HCT116 (cell line): ENCODE measurements around the gene TMEM123. TPM values are rescaled to one million over a fixed set of nuclear protein-coding genes. Genes with fewer than 3 reads are reported as not detected.

Experiments
- ATAC-seq: fragments of 200-7000 bp; cut with Tn5 transposase; 2 replicates; pipeline ENCODE4 v1.9.1; 2020; ENCODE audit warnings: mild to moderate bottlenecking, moderate library complexity
- BruUV-seq: library from RNA; stranded (reverse); fragments of 400-500 nt; replicated peaks from 2 replicates; lab custom pipeline; 2021; lab: Mats Ljungman, UMichigan
- CTCF ChIA-PET: fragments of 300-600 bp; sonication (Branson Sonifier 250); formaldehyde crosslinking; loops from one replicate; lab custom pipeline; 2021; ENCODE audit warnings: antibody characterized with exemption; lab: Charles Lee
- POLR2A ChIA-PET: fragments of 300-600, 350-600 bp; sonication (Branson Sonifier 250); formaldehyde crosslinking; loops from one replicate; lab custom pipeline; 2021; ENCODE audit warnings: antibody characterized with exemption; lab: Charles Lee
- RAD21 ChIA-PET, 2 experiments: fragments of 300-600 bp; sonication (Branson Sonifier 250); formaldehyde crosslinking; loops; one replicate each; lab custom pipeline; 2023; ENCODE audit warnings: low total read pairs in 2 of 2; ENCODE audit not compliant: uncharacterized antibody in 2 of 2, unreplicated experiment in 2 of 2, low non-redundant PET in 1 of 2; lab: Charles Lee
- DNase-seq: peaks from one replicate; pipeline ENCODE4 v3.0.0-alpha.2; 2010; ENCODE audit warnings: low read depth, low spot score
- H2AFZ ChIP-seq: fragments of 200-600 bp; shearing (Covaris generic), sonication (generic); 2 replicates; pipeline ENCODE4 v1.6.1; 2017; ENCODE audit warnings: low read depth, mixed run types, mixed read lengths, antibody characterized with exemption, low read length; ENCODE audit not compliant: poor library complexity, severe bottlenecking
- H3K27ac ChIP-seq: 2 replicates; pipeline ENCODE4 v1.5.1; 2012; ENCODE audit warnings: low read depth, low read length
- H3K27me3 ChIP-seq: fragments of 200-600 bp; sonication (generic); 2 replicates; pipeline ENCODE4 v1.6.1; 2016; ENCODE audit warnings: mixed run types, low read length, mixed read lengths; ENCODE audit not compliant: insufficient read depth
- H3K36me3 ChIP-seq, 2 experiments: fragments of 200-500 bp in 1 of 2; fragments of 200-600 bp in 1 of 2; sonication (Bioruptor generic) in 1 of 2; sonication (generic) in 1 of 2; 2 replicates each; pipeline versions ENCODE4 v1.5.1 to v1.6.1; 2014 to 2016; ENCODE audit warnings: low read length in 2 of 2, inconsistent platforms in 1 of 2, mixed read lengths in 1 of 2, mixed run types in 1 of 2; ENCODE audit not compliant: insufficient read depth in 2 of 2, control insufficient read depth in 1 of 2
- H3K4me1 ChIP-seq, 2 experiments: fragments of 200-600 bp in 1 of 2; sonication (generic) in 1 of 2; 2 replicates each; pipeline versions ENCODE4 v1.5.1 to v1.6.1; 2012 to 2017; ENCODE audit warnings: low read length in 2 of 2, inconsistent platforms in 1 of 2, mild to moderate bottlenecking in 1 of 2, mixed read lengths in 1 of 2, mixed run types in 1 of 2, moderate library complexity in 1 of 2; ENCODE audit not compliant: insufficient read depth in 2 of 2, control insufficient read depth in 1 of 2
- H3K4me2 ChIP-seq: fragments of 200-600 bp; sonication (generic); 2 replicates; pipeline ENCODE4 v1.6.1; 2017; ENCODE audit warnings: mixed run types, low read length, mixed read lengths
- H3K4me3 ChIP-seq, 2 experiments: fragments of 200-600 bp in 1 of 2; sonication (generic) in 1 of 2; replicated peaks in 1 of 2; 2 replicates each; pipeline ENCODE4 v1.5.1; 2011 to 2016; ENCODE audit warnings: low read length in 2 of 2, control low read depth in 1 of 2, low read depth in 1 of 2, mild to moderate bottlenecking in 1 of 2, mixed read lengths in 1 of 2, mixed run types in 1 of 2
- H3K79me2 ChIP-seq: fragments of 200-600 bp; sonication (generic); 2 replicates; pipeline ENCODE4 v1.6.1; 2017; ENCODE audit warnings: mild to moderate bottlenecking, mixed run types, low read length, moderate library complexity, mixed read lengths; ENCODE audit not compliant: insufficient read depth
- H3K9ac ChIP-seq: fragments of 200-600 bp; sonication (generic); 2 replicates; pipeline ENCODE4 v1.6.1; 2016; ENCODE audit warnings: low read length, mixed read lengths
- H3K9me2 ChIP-seq: fragments of 200-600 bp; sonication (generic), shearing (Covaris generic); 2 replicates; pipeline ENCODE4 v1.6.1; 2017; ENCODE audit warnings: mixed run types, mild to moderate bottlenecking, moderate library complexity; ENCODE audit not compliant: insufficient read depth
- H3K9me3 ChIP-seq, 2 experiments: fragments of 200-500 bp in 1 of 2; fragments of 200-600 bp in 1 of 2; sonication (Bioruptor generic) in 1 of 2; sonication (generic) in 1 of 2; 2 replicates each; pipeline ENCODE4 v1.6.1; 2014 to 2017; ENCODE audit warnings: low read length in 2 of 2, mixed read lengths in 2 of 2, inconsistent platforms in 1 of 2, low read depth in 1 of 2, mild to moderate bottlenecking in 1 of 2, mixed run types in 1 of 2, moderate library complexity in 1 of 2; ENCODE audit not compliant: control insufficient read depth in 1 of 2, insufficient read depth in 1 of 2
- H4K20me1 ChIP-seq: fragments of 200-600 bp; sonication (generic), shearing (Covaris generic); 2 replicates; pipeline ENCODE4 v1.6.1; 2017; ENCODE audit warnings: mixed run types, mild to moderate bottlenecking, moderate library complexity; ENCODE audit not compliant: insufficient read depth
- CBX3 ChIP-seq: IDR thresholded peaks from 2 replicates; pipeline ENCODE4 v1.6.1; 2012; ENCODE audit warnings: low read depth
- CEBPB ChIP-seq: IDR thresholded peaks from 2 replicates; pipeline ENCODE4 v1.6.1; 2012; ENCODE audit warnings: low read depth
- ELF1 ChIP-seq: IDR thresholded peaks from 2 replicates; pipeline ENCODE4 v1.6.1; 2012; ENCODE audit warnings: low read depth, borderline replicate concordance
- EZH2 ChIP-seq: fragments of 200-600 bp; sonication (generic); IDR thresholded peaks from 2 replicates; pipeline ENCODE4 v1.6.1; 2017; ENCODE audit warnings: antibody characterized with exemption, mixed run types
- EZH2phosphoT487 ChIP-seq: fragments of 200-600 bp; IDR thresholded peaks from 2 replicates; pipeline ENCODE4 v1.6.1; 2018; ENCODE audit warnings: antibody characterized with exemption, borderline replicate concordance
- POLR2A ChIP-seq: IDR thresholded peaks from 2 replicates; pipeline ENCODE4 v1.7.0; 2011; ENCODE audit warnings: borderline replicate concordance; ENCODE audit not compliant: insufficient read depth, insufficient read length; ENCODE audit errors: extremely low read depth
- RAD21 ChIP-seq: IDR thresholded peaks from 2 replicates; pipeline ENCODE4 v1.6.1; 2012; ENCODE audit warnings: low read depth, mild to moderate bottlenecking
- SP1 ChIP-seq: IDR thresholded peaks from 2 replicates; pipeline ENCODE4 v1.6.1; 2012; ENCODE audit warnings: low read depth
- SRF ChIP-seq: IDR thresholded peaks from 2 replicates; pipeline ENCODE4 v1.6.1; 2012; ENCODE audit warnings: low read depth
- YY1 ChIP-seq: IDR thresholded peaks from 2 replicates; pipeline ENCODE4 v1.6.1; 2011; ENCODE audit warnings: low read length, low read depth, moderate library complexity, mild to moderate bottlenecking; ENCODE audit not compliant: insufficient replicate concordance; ENCODE audit errors: extremely low read depth
- intact Hi-C: fragments of 100-400 bp; cut with micrococcal nuclease; formaldehyde crosslinking; loops from 2 replicates; pipeline ENCODE4 v1.10.0; 2022
- total RNA-seq: library from RNA; stranded (reverse); gene quantifications from one replicate; pipeline ENCODE4 v1.2.1, GENCODE V29; 2021; ENCODE audit not compliant: unreplicated experiment
- TF ChIP-seq, protein P1 (sequence below), 3 experiments: fragments of 200-600 bp in 1 of 3; sonication (generic) in 1 of 3; IDR thresholded peaks in 2 of 3; conservative IDR thresholded peaks in 1 of 3; 2 replicates each; pipeline ENCODE4 v1.5.1; 2012 to 2017; ENCODE audit warnings: low read depth in 2 of 3, low read length in 2 of 3, antibody characterized with exemption in 1 of 3, borderline replicate concordance in 1 of 3, control low read depth in 1 of 3, mild to moderate bottlenecking in 1 of 3, mixed read lengths in 1 of 3, mixed run types in 1 of 3, moderate library complexity in 1 of 3; ENCODE audit not compliant: insufficient read depth in 1 of 3
- TF ChIP-seq, protein P2 (sequence below): IDR thresholded peaks from 2 replicates; pipeline ENCODE4 v1.6.1; 2012
- TF ChIP-seq, protein P3 (sequence below): IDR thresholded peaks from 2 replicates; pipeline ENCODE4 v1.6.1; 2011; ENCODE audit warnings: mild to moderate bottlenecking, low read length, moderate library complexity; ENCODE audit not compliant: insufficient replicate concordance; ENCODE audit errors: extremely low read depth

Gene TMEM123
- total RNA-seq, 1 experiment from 2014 or later, result 217 TPM

DNA sequence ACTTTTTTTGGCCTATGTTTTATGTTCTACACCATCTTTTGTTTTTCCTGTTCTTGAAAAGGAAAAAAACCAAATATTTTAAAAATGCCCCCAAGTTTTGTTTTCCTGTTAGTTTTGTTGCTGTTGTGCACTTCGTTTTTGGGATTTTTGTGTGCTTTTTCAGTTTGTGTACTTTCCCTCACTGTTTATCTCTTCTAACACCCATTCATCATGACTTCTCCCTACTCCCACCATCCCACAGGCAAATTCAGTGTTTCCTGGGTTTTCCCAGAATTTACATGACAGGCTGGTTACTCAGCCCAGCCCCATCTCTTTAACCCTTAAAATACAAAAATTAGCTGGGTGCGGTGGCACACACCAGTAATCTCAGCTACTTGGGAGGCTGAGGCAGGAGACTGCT, 15.6 kb downstream of the TMEM123 start:
- H3K4me3 ChIP-seq, result no peak overlapping the region
- no peak overlapping the region for H3K27ac ChIP-seq
- H3K9ac ChIP-seq, result no peak overlapping the region
- POLR2A ChIA-PET, result no interaction called here
- TF ChIP-seq YY1, result no peak
- TF ChIP-seq RAD21, result no peak
- no peak for TF ChIP-seq EZH2
- TF ChIP-seq, protein P1, sequence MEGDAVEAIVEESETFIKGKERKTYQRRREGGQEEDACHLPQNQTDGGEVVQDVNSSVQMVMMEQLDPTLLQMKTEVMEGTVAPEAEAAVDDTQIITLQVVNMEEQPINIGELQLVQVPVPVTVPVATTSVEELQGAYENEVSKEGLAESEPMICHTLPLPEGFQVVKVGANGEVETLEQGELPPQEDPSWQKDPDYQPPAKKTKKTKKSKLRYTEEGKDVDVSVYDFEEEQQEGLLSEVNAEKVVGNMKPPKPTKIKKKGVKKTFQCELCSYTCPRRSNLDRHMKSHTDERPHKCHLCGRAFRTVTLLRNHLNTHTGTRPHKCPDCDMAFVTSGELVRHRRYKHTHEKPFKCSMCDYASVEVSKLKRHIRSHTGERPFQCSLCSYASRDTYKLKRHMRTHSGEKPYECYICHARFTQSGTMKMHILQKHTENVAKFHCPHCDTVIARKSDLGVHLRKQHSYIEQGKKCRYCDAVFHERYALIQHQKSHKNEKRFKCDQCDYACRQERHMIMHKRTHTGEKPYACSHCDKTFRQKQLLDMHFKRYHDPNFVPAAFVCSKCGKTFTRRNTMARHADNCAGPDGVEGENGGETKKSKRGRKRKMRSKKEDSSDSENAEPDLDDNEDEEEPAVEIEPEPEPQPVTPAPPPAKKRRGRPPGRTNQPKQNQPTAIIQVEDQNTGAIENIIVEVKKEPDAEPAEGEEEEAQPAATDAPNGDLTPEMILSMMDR (IDR thresholded peaks at IDR 0.05 in 2 of 3, conservative IDR thresholded peaks at IDR 0.05 in 1 of 3; ENCODE audit: borderline replicate concordance in 1 of 3, insufficient read depth in 1 of 3, low read depth in 2 of 3, low read length in 2 of 3), result no peak
- TF ChIP-seq CBX3, result no peak
- TF ChIP-seq, protein P2, sequence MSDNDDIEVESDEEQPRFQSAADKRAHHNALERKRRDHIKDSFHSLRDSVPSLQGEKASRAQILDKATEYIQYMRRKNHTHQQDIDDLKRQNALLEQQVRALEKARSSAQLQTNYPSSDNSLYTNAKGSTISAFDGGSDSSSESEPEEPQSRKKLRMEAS, result no peak
- no peak for TF ChIP-seq SP1
- TF ChIP-seq, protein P3, sequence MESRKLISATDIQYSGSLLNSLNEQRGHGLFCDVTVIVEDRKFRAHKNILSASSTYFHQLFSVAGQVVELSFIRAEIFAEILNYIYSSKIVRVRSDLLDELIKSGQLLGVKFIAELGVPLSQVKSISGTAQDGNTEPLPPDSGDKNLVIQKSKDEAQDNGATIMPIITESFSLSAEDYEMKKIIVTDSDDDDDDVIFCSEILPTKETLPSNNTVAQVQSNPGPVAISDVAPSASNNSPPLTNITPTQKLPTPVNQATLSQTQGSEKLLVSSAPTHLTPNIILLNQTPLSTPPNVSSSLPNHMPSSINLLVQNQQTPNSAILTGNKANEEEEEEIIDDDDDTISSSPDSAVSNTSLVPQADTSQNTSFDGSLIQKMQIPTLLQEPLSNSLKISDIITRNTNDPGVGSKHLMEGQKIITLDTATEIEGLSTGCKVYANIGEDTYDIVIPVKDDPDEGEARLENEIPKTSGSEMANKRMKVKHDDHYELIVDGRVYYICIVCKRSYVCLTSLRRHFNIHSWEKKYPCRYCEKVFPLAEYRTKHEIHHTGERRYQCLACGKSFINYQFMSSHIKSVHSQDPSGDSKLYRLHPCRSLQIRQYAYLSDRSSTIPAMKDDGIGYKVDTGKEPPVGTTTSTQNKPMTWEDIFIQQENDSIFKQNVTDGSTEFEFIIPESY, result no peak
- no peak for TF ChIP-seq SRF
- TF ChIP-seq CEBPB, result no peak
- no peak for TF ChIP-seq EZH2phosphoT487
- TF ChIP-seq POLR2A, result no peak
- TF ChIP-seq ELF1, result no peak
- H4K20me1 ChIP-seq, result no peaks in the 10 kb centered on the region
- intact Hi-C loops, result no loop called here
- peaks cover 3 to 4% of the 10 kb centered on the region in 2 experiments; a peak in 1 of 4 replicates for H3K9me3 ChIP-seq
- no peak overlapping the region for H3K4me2 ChIP-seq
- no peak overlapping the region for H2AFZ ChIP-seq
- H3K36me3 ChIP-seq, result peaks cover 0 to 19% of the 10 kb centered on the region in 2 experiments; a peak in 2 of 4 replicates
- RAD21 ChIA-PET, result no interaction called here
- ATAC-seq, result no peak
- CTCF ChIA-PET, result no interaction called here
- no peaks in the 10 kb centered on the region for H3K9me2 ChIP-seq
- peaks cover 77% of the 10 kb centered on the region for H3K79me2 ChIP-seq
- BruUV-seq, result no TSS peak
- no peak for DNase-seq
- H3K27me3 ChIP-seq, result no peaks in the 10 kb centered on the region
- H3K4me1 ChIP-seq, result no peaks in the 10 kb centered on the region
